ENCODE results near the gene OR51B4.
"Not testable (repeated sequence)": the region's sequence is repeated elsewhere in the genome, so short reads cannot be mapped to it uniquely, and the experiment has no call there.

OR51B4 gene

DNA sequence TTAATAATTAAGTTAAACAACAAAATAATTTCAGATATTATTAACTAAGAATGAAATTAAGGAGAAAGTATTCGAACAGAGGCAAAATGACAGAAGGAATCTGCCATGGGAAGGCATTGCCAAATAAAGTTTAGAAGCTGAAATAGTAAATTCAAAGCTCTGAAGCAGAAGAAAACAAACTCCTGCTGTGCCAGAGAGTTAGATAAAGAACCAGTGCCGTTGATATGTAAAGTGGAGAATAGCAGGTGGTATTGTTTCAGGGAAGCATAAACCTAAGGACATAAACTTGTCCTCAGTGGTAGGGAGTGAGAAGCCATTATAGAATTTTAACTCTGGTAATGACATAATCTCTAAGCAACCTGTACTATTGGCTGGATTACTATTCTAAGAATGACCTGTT, 44.5 kb downstream of the OR51B4 start:
- DNase-seq = no peak
- H3K9me3 ChIP-seq = no peaks in the 10 kb centered on the region
- no peak overlapping the region for H3K4me3 ChIP-seq (ENCODE audit: low read depth, low read length)
- no peaks in the 10 kb centered on the region for H3K27me3 ChIP-seq
- TF ChIP-seq, protein P1, sequence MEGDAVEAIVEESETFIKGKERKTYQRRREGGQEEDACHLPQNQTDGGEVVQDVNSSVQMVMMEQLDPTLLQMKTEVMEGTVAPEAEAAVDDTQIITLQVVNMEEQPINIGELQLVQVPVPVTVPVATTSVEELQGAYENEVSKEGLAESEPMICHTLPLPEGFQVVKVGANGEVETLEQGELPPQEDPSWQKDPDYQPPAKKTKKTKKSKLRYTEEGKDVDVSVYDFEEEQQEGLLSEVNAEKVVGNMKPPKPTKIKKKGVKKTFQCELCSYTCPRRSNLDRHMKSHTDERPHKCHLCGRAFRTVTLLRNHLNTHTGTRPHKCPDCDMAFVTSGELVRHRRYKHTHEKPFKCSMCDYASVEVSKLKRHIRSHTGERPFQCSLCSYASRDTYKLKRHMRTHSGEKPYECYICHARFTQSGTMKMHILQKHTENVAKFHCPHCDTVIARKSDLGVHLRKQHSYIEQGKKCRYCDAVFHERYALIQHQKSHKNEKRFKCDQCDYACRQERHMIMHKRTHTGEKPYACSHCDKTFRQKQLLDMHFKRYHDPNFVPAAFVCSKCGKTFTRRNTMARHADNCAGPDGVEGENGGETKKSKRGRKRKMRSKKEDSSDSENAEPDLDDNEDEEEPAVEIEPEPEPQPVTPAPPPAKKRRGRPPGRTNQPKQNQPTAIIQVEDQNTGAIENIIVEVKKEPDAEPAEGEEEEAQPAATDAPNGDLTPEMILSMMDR (IDR thresholded peaks at IDR 0.05; ENCODE audit: low read depth, low read length) = no peak
- no peaks in the 10 kb centered on the region for H3K4me1 ChIP-seq
- no peaks in the 10 kb centered on the region for H3K36me3 ChIP-seq

DNA sequence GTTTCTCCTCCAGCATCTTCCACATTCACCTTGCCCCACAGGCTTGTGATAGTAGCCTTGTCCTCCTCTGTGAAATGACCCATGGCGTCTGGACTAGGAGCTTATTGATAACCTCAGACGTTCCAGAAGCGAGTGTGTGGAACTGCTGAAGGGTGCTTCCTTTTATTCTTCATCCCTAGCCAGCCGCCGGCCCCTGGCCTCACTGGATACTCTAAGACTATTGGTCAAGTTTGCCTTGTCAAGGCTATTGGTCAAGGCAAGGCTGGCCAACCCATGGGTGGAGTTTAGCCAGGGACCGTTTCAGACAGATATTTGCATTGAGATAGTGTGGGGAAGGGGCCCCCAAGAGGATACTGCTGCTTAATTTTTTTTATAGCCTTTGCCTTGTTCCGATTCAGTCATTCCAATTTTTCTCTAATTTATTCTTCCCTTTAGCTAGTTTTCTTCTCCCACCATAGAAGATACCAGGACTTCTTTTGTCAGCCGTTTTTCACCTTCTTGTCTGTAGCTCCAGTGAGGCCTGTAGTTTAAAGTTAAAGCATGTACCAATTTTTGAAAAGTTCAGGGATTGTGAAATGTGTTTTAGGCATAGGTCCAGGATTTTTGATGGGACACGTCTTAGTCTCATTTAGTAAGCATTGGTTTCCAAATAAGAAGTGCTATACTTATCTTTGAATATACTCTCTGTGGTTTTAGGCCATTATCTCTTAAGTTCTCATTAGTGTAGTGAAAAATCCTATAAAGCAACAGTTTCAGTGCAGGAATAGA, 46.9 kb downstream of the OR51B4 start, which contains the start of gene HBG2:
TSS of gene HBG2 (minus strand) at position 136 of the 768 bp plus-strand sequence. CDS start at position 83, 53 bp downstream.
- not testable (repeated sequence) for H3K4me1 ChIP-seq; H3K4me3 ChIP-seq (ENCODE audit: low read depth, low read length); DNase-seq; H3K36me3 ChIP-seq; H3K9me3 ChIP-seq; H3K27me3 ChIP-seq

DNA sequence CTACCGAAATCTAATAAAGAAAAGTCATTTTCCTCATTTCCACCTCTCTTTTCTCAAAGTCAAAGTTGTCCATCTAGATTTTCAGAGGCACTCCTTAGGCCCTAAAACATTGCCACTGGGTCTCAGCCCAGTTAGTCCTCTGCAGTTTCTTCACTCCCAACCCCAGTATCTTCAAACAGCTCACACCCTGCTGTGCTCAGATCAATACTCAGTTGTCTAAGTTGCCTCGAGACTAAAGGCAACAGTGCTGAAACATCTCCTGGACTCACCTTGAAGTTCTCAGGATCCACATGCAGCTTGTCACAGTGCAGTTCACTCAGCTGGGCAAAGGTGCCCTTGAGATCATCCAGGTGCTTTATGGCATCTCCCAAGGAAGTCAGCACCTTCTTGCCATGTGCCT, 47.7 kb downstream of the OR51B4 start:
- not testable (repeated sequence) for H3K9me3 ChIP-seq; H3K4me3 ChIP-seq (ENCODE audit: low read depth, low read length); DNase-seq; H3K4me1 ChIP-seq; H3K27me3 ChIP-seq; H3K36me3 ChIP-seq

- not testable (repeated sequence) for H3K4me3 ChIP-seq (ENCODE audit: low read depth, low read length); H3K36me3 ChIP-seq; H3K27me3 ChIP-seq; H3K4me1 ChIP-seq; H3K9me3 ChIP-seq; DNase-seq
Observed at GRCh38 chr11:5253440-5253839, 48.3 kb downstream of the OR51B4 start.

GRCh38 chr11:5252919-5253265, 48.9 kb downstream of the OR51B4 start:
- DNase-seq = no peak
- TF ChIP-seq, protein P1 (IDR thresholded peaks at IDR 0.05; ENCODE audit: low read depth, low read length) = no peak
- no peaks in the 10 kb centered on the region for H3K36me3 ChIP-seq
- no peak overlapping the region for H3K4me3 ChIP-seq (ENCODE audit: low read depth, low read length)
- H3K27me3 ChIP-seq = no peaks in the 10 kb centered on the region
- no peaks in the 10 kb centered on the region for H3K4me1 ChIP-seq
- H3K9me3 ChIP-seq = no peaks in the 10 kb centered on the region

- H3K4me1 ChIP-seq = no peaks in the 10 kb centered on the region
- no peak overlapping the region for H3K4me3 ChIP-seq (ENCODE audit: low read depth, low read length)
- no peaks in the 10 kb centered on the region for H3K9me3 ChIP-seq
- H3K27me3 ChIP-seq = no peaks in the 10 kb centered on the region
- TF ChIP-seq, protein P1 (IDR thresholded peaks at IDR 0.05; ENCODE audit: low read depth, low read length) = no peak
- no peak for DNase-seq
- H3K36me3 ChIP-seq = no peaks in the 10 kb centered on the region
Observed at GRCh38 chr11:5252192-5252918, 49.4 kb downstream of the OR51B4 start.

DNA sequence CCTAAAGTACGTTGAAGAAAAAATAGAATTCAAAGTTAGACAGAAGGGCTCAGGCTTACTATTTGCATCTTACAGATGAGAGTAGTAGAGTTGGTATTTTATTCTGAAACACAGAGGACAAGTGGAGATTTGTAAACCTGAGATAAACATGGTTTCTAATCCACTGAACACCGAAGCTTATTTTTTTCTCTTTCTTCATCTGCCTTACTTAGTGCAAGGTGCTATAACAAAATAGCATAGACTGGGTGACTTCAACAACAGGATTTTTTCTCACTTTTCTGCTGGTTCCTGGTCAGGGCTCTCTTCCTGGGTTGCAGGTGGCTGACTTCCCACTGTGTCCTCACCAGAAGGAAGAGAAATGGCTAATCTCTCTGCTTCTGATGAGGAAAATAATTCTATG, 50.0 kb downstream of the OR51B4 start:
- H3K27me3 ChIP-seq = no peaks in the 10 kb centered on the region
- TF ChIP-seq, protein P1 (IDR thresholded peaks at IDR 0.05; ENCODE audit: low read depth, low read length) = no peak
- no peak overlapping the region for H3K4me3 ChIP-seq (ENCODE audit: low read depth, low read length)
- DNase-seq = no peak
- no peaks in the 10 kb centered on the region for H3K4me1 ChIP-seq
- no peaks in the 10 kb centered on the region for H3K36me3 ChIP-seq
- H3K9me3 ChIP-seq = no peaks in the 10 kb centered on the region
